Right renal cortex interstitium (tissue), 3 donors: ENCODE data around the gene ARVCF. TPM values are rescaled to one million over a fixed set of nuclear protein-coding genes. Genes with fewer than 3 reads are reported as not detected.

Experiments used
- DNase-seq, 3 donors: peaks; one replicate each; pipeline ENCODE4 v3.0.0-alpha.2; 2013; ENCODE audit warnings: low read depth in 3 of 3, low spot score in 2 of 3
- polyA plus RNA-seq, 3 donors: library from polyadenylated mRNA; unstranded; fragments of 120-200 nt; gene quantifications; one replicate each; pipeline ENCODE4 v1.2.1, GENCODE V29; 2013; ENCODE audit not compliant: insufficient read length in 3 of 3

The ARVCF gene
- polyA plus RNA-seq, 3 donors: 16.8 to 19.6 (median 16.9) TPM

DNA sequence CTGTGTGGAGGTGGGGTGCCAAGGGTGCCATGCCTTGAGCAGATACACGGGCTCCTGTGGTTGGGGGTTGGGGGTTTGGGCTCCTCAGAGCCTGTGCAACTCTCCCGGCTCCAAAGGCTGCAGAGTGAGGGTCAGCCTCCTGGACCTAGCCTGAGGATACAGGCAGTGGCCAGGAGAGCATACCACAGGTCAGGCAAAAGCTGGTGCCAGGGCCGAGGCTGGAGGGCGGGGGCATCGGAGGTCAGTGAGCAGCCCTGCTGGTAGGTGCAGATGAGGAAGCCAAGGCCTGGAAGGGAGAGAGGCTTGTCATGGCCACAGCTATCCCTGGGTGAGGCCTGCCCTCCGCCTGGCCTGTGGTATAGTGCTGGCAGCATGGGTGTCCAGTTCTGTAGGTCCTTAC is 37.9 kb upstream of the ARVCF start:
- no peak for DNase-seq

DNA sequence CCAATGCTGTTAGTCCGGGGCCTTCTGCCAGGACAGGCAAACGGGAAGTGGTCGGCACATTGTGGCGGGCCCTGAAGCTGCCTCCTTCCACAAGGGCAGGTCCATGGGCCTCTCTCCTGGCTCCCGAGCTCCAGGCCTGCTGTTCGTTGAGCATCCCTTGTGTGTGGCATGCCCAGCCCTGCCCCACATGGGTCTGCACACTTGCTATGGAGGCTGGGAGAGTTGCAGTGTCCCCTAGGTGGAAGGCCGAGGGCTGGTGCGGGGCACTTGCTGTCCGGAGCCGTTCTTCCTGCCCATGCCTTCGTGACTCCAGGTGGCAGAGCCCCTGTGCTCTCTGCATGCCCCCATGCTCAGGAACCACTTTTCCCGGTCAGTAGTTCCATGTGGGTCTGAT is 37.4 kb upstream of the ARVCF start:
- DNase-seq: no peak

DNA sequence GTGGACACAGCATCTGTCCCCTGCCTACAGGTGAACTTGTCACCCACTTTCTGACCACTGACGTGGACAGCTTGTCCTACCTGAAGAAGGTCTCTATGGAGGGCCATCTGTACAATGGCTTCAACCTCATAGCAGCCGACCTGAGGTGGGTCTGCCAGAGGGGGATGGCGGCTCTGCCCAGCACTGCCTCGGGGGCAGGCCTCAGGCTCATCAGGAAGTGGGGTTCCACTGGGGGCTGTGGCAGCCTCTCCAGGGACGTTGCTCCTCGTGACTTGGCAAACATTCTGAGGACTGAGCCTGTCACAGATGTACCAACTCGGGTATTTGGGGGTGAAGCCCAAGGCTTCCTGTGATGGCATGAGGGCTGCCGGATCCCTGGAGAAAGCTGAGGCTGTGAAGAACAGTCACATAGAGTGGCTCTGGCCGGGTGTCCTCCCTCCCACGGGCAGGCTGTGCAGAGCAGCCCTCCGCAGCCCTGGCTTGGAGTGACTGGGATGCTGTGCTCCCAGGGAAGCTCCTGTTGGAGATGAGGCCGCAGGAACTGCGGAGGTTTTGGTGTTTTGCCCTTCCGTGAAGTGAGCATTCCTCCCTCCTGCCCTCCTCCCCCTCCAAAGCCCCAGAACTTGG is 36.9 kb upstream of the ARVCF start:
- DNase-seq: no peak

DNA sequence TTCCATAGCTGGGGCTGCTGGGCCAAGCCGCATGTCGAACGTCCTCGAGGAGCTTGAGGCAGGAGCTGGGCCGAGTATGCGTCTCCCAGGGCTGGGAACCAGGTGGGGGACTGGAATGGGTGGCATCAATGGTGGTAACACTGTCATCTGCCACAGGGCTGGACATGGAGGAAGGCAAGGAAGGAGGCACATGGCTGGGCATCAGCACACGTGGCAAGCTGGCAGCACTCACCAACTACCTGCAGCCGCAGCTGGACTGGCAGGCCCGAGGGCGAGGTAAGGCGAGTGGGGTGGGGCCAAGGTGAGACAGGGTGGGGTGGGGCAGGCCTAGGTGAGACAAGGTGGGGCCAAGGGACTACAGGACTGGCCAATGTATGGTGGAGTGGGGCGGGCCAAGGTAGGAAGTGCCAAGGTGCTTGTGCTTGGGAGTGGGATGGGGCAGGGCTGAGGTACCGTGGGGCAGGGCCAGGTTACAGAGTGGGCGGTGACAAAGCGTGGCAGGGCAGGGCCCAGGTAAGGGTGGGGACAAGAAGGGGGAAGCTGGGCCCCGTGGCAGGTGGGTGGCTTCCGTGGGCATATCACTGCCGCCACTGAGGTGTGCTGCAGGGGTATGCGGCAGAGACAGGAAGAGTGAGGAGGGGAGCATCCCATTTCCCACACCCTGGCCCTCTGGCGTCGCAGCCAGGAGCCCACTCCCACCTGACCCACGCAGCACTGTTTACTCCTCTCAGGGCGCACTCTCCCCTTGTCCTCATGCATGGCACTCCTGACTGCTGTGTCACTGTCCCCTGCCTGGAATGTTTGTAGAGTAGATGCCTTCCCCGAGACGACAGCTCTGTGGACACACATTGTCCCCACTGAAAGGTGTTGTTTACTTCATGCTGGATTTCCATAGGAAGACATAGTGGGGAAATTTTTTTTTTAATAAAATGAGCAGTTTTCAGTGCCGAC is 36.0 kb upstream of the ARVCF start:
- DNase-seq: no peak

DNA sequence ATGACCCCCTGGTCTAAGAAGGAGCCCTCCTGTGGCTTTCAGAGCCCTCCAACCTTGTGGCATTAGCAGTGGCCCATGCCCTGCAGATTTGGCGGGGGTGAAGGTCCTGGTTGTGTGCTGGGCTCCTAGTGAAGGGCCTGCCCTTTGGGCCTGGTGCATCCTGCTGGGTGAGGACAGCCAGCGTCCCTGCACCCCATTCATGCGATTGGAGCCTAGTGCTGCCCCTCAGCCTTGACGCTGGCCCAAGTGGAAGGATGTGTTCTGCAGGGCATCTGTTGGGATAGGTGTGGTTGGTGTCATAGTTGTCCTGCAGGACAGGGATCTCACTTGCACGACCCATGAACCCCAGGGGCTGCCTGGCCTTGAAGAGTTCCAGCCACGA is 35.3 kb upstream of the ARVCF start:
- DNase-seq: no peak

DNA sequence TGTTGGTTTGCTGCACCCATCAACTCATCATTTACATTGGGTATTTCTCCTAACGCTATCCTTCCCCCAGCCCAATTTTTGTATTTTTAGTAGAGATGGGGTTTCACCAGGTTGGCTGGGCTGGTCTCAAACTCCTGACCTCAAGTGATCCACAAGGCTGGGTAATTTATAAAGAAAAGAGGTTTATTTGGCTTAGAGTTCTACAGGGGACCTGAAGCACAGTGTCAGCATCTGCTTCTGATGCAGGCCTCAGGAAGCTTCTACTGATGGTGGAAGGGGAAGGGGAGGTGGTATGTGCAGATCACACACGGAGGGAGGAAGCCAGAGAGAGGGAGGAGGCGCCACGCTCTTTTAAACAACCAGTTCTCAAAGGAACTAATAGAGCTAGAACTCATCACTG is 30.1 kb upstream of the ARVCF start:
- no peak for DNase-seq

DNA sequence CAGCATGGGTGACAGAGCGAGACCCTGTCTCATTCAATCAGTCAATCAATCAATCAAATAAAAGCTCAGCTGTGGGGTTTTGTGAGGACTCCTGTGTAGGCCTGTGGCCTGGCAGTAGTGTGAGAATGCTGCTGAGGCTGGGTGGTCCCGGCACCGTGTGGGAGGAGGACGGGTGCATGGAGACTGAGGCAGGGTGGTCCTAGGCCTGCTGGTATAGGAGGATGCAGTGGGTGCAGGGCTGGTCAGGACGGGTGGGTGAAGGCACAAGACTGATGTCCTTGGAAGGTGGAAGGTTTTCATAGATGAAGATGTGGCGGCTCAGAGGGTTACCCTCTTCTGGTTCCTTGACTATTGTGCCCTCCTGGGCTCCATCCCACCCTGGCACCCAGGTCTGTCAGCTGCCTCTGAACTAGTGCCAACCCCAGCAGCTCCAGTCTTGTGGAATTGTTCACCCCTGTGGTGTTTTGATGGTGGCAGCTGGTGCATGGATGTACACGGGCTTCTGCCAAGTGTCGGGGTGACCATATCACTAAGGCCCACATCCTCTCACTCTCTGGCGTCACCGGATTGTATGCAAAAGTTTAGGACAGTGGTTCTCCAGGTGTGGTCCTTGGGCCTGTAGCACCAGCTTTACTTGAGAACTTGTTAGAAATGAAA is 28.0 kb upstream of the ARVCF start:
- no peak for DNase-seq

- DNase-seq: no peak
Observed at GRCh38 chr22:20043997-20044342, 27.3 kb upstream of the ARVCF start.

DNA sequence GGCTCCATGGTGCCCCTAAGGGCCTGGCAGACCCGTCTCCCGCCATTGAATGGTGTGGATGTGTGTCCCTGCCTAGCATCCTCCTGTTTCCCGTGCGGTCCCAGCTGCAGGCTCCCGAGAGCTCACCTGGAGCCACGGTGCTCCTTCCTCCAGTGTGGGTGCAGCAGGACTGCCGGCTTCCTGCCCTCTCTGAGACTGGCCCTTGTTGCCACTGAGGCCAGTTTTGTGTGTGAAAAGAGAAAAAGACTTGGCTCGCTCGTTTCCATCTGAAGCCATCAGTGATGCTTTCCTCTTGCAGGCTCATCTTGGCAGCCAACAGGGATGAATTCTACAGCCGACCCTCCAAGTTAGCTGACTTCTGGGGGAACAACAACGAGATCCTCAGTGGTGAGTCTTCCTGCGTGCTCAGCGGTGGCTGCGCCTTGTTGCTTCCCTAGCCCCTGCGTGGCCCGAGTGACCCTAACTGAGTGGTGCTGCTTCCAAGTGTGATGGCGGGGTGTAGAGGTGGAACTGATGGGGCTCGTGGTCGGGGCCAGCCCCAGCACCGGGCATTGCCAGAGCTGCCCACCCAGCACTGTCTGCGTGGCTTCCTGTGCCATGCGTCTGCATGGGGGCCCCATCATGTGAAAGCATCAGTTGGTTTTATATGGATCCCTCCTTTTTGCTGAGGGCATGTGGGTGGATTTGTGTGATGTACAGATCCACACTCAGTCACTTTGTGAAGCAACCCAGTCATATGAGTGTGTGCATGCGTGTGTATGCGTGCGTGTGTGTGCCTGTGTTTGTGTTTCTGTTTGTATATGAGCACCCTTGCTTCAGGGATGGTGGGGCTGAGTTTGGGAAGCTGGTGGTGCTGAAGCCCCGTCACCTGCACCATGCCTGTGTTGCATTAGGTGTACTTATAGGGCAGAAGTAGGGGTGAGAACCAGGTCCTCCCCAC is 26.7 kb upstream of the ARVCF start:
- DNase-seq: no peak

DNA sequence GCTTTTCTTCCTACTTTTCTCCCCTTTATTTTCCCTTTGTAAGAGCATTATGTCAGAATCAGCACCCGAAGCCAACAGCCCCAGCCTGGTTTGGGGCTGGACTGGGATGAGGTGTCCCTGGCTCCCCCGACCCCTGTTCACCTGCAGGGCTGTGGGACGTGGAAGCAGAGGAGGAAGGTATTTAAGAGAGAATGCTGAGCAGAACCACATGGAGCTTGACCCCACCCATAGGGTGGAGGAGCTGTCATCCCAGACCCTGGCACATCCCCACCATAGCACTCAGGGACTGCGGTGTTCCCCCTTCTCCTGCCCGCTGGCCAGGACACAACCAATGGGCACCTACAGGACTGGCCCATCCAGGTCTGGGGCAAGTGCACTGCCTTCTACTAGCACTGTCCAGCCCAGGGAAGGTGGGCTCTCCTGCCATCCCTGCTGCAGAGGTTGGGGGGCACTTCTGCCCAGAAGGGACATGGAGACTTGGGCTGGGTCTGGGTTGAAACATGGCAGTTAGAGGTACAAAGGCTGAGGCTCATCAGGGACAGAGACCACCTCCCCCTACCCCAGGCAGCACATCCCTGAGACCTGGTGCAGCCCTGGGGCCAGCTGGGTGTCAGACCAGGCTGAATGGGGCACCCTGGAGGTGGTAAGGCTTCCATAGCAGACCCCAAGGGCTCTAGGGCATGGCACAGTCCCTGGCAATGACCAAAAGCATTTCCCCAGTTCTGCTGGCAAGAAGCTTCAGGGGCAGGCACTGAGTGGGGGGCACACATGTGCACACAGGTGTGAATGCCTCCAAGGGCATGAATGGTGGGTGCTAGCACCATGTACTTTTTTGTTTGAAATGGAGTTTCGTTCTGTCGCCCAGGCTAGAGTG is 23.9 kb upstream of the ARVCF start:
- no peak for DNase-seq

GRCh38 chr22:20039683-20040325 is 23.2 kb upstream of the ARVCF start:
- DNase-seq: no peak

DNA sequence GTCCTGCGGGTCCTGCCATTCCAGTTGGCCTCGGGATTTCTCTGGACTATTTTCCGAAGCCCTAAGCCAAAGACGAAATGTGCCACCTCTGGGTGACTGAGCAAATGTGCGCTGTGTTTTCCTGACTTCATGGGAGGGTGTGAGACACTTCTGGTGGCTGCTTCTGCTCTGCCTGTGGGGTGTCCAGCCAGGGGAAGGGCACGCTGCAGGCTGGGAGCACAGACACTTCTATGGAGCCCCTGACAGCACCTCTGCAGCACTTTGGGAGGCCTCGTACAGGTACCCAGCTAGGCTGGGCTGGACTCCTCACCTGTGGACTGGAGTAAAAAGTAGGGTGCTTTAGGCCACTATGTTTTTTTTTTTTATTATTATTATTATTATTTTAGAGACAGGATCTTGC is 22.0 kb upstream of the ARVCF start:
- DNase-seq: no peak

- DNase-seq: no peak
Observed at GRCh38 chr22:20037419-20037818, 20.8 kb upstream of the ARVCF start.

DNA sequence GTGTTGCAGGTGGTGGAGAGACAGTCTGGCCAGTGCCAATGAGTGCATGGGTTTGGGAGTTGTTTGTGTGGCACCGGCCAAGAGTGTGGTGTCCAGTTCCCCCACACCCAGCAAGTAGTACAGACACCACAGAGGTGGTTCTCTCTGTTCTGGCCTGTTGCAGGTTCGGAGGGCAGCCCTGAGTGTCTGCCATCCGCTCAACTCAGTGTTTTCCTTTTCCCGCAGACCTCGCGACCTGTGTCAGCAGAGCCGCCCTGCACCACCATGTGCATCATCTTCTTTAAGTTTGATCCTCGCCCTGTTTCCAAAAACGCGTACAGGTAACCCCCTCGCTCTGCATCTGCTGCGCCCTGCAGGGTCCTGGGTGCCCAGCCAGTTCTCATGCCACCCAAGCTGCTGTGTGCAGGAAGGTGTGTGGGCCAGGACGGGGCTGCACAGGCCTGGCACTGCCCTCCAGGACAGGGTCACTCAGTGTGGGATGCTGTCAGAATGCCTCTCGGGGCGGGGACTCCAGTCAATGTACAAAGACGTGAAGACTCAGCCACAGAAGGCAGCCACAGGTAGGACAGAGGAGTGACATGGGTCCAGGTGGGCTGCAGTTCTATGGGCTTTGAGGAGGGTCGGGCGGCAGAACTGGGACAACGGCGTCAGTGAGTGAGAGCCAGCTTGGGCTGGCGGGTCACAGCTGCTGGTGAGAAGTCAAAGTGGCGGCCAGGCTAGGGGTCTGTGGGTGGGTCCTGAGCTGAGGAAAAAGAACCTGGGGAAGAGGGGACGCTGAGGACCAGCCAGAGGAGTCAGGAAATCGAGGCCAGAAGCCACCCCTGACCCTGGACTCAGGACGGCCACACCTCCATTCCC is 20.1 kb upstream of the ARVCF start:
- DNase-seq: no peak

- DNase-seq: no peak
Observed at GRCh38 chr22:20036084-20036482, 19.5 kb upstream of the ARVCF start.

DNA sequence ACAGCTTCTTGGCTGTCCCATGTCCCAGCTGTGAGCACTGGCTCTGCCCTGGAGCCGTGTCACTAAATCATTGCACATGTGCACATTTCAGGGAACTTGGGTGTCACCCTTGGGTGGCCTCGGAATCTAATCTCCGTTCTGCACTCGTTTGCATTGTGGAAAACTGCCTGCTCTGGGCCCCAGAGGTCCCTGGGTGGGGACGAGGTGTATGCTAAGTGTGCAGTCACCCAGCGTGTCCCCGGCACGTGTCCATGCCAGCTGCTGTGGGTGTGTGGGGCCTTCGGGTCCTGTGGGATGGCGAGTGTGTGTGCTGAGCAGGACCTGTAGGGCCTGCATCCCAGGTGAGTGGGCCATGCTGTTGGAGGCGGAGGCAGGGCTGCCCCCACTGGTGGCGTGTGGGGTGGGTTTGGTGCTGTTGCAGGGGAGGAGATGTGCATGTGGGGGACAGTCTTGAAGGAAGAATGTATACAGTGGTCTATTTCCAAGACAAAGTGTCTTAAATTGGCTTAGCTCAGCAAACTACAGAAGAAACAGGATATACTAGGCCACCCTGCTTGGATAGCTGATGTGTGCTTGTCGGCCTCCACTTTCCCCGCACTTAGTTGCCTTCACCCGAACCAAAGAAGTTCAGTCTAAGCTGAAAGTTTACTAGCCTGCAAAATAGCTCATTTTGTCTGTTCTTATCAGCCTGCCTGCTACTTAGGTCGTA is 18.9 kb upstream of the ARVCF start:
- no peak for DNase-seq

GRCh38 chr22:20034143-20034542 is 17.5 kb upstream of the ARVCF start:
- DNase-seq: no peak
